SU-DHL-6 (cell line): Measurements from ENCODE around the gene ALDH3A2.

Source experiments
- CTCF ChIP-seq: fragments of 200-600 bp; sonication (generic); IDR thresholded peaks from one replicate; pipeline ENCODE4 v1.5.1; 2017; ENCODE audit warnings: antibody characterized with exemption, mild to moderate bottlenecking, low read length, moderate library complexity; ENCODE audit not compliant: insufficient read depth, poor library complexity, severe bottlenecking
- EZH2phosphoT487 ChIP-seq: fragments of 200-600 bp; sonication (generic), shearing (Covaris generic); conservative IDR thresholded peaks from 2 replicates; pipeline ENCODE4 v1.6.1; 2018; ENCODE audit warnings: mild to moderate bottlenecking, antibody characterized with exemption, low read length, moderate library complexity, mixed read lengths

- TF ChIP-seq CTCF (no peak), EZH2phosphoT487 (no peak)
Observed at GRCh38 chr17:19654342-19654886, 5.9 kb downstream of the ALDH3A2 start.
